Measurements from ENCODE around the gene CDC42BPA. TPM values are rescaled to one million over a fixed set of nuclear protein-coding genes. Genes with fewer than 3 reads are reported as not detected.
A peak's percentile ranks its signal among the peaks of the same experiment; 100 is the strongest.
"Not testable (repeated sequence)": the region's sequence is repeated elsewhere in the genome, so short reads cannot be mapped to it uniquely, and the experiment has no call there.

Gene CDC42BPA
- total and polyA plus RNA-seq, 9 of the 15 experiments (the other 6 are each of a cell fraction or from before 2014, with no cell fraction given): 8.0 to 77.5 (median 52.1) TPM

DNA sequence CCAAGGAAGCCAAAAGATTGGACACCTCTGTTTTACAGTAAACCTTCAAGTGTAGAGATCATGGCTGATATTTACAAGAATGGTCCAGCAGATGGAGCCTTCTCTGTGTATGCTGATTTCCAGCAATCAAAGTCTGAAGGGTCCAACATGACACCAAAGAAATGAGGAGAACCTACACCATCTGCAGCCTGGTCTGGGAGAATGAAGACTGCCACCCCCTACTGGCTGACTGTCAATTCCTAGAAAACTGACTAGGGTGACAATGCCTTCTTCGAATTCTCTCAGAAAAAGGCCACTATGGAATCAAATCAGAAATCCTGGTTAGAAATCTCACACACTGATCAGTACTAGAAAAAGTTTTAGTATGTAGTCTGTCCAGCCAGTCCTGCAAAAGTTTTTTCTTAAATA is 83.3 kb downstream of the CDC42BPA start (continued):
- TF ChIP-seq, protein P1, sequence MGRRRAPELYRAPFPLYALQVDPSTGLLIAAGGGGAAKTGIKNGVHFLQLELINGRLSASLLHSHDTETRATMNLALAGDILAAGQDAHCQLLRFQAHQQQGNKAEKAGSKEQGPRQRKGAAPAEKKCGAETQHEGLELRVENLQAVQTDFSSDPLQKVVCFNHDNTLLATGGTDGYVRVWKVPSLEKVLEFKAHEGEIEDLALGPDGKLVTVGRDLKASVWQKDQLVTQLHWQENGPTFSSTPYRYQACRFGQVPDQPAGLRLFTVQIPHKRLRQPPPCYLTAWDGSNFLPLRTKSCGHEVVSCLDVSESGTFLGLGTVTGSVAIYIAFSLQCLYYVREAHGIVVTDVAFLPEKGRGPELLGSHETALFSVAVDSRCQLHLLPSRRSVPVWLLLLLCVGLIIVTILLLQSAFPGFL (CRISPR knock-in tag; IDR thresholded peaks at IDR 0.05): 0 out of 2 replicates have a peak, but pooled peaks have one; percentile 80

DNA sequence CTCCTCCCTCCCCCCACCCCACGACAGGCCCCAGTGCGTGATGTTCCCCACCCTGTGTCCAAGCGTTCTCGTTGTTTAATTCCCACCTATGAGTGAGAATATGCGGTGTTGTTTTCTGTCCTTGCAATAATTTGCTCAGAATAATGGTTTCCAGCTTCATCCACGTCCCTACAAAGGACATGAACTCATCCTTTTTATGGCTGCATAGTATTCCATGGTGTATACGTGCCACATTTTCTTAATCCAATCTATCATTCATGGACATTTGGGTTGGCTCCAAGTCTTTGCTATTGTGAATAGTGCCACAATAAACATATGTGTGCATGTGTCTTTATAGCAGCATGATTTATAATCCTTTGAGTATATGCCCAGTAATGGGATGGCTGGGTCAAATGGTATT is 87.2 kb downstream of the CDC42BPA start:
- ATAC-seq; DNase-seq (ENCODE audit: extremely low read depth in 1 of 4, low spot score in 3 of 4); H3K4me2 ChIP-seq (ENCODE audit: insufficient read depth, low read length); intact Hi-C loops (cut with micrococcal nuclease); FAIRE-seq; H4K20me1 ChIP-seq (replicated peaks; ENCODE audit: control insufficient read depth, insufficient read depth, low read length); H2AFZ ChIP-seq (ENCODE audit: low read depth, low read length); POLR2A ChIA-PET; H3K9me3 ChIP-seq (replicated peaks; ENCODE audit: control insufficient read depth, insufficient read depth, low read depth, low read length); H3K27me3 ChIP-seq (ENCODE audit: control insufficient read depth in 2 of 2, insufficient read depth in 2 of 2, low read length in 2 of 2); BruUV-seq (replicated peaks); H3K9ac ChIP-seq (ENCODE audit: insufficient read depth in 1 of 2, low read depth in 2 of 2, low read length in 2 of 2); H3K27ac ChIP-seq (ENCODE audit: extremely low read depth, low read depth, low read length); H3K4me3 ChIP-seq; CTCF ChIA-PET (ENCODE audit: low intra/inter-chr PET ratio); H3K36me3 ChIP-seq (ENCODE audit: control insufficient read depth, insufficient read depth, low read length); H3K9me1 ChIP-seq (ENCODE audit: control insufficient read depth, insufficient read depth, low read length): not testable (repeated sequence)
- in situ Hi-C loops (cut with MboI): loop anchor here (10.0 kb wide), 1 partner anchor 204 kb away; no protein-coding TSS in a partner anchor
- 63% methylated on average over 6 of the region's 7 CpGs for WGBS (ENCODE audit: insufficient coverage, low coverage, missing lambda C conversion rate)
- H3K79me2 ChIP-seq (ENCODE audit: control insufficient read depth, insufficient read depth, low read length): peaks cover 75% of the 10 kb centered on the region
- peak; percentile 41 for TF ChIP-seq ZNF146 (CRISPR knock-in tag; IDR thresholded peaks at IDR 0.05; ENCODE audit: unreplicated experiment)
- peaks cover 5 to 11% of the 10 kb centered on the region in 2 experiments; a peak in 4 of 5 replicates for H3K4me1 ChIP-seq (replicated peaks in 1 of 2; ENCODE audit: control insufficient read depth in 2 of 2, insufficient read depth in 2 of 2, low read length in 2 of 2)
